Panc1 (cell line): Measurements from ENCODE around the gene DTNB. TPM values are rescaled to one million over a fixed set of nuclear protein-coding genes. Genes with fewer than 3 reads are reported as not detected.

Experiments
- ATAC-seq: fragments of 200-7000 bp; cut with Tn5 transposase; 2 replicates; pipeline ENCODE4 v1.9.1; 2020; ENCODE audit warnings: mild to moderate bottlenecking, moderate library complexity
- BruUV-seq: library from RNA; stranded (reverse); fragments of 400-500 nt; replicated peaks from 2 replicates; lab custom pipeline; 2021; lab: Mats Ljungman, UMichigan
- CTCF ChIA-PET: fragments of 300-600 bp; sonication (Branson Sonifier 250); formaldehyde crosslinking; loops from one replicate; lab custom pipeline; 2022; ENCODE audit warnings: antibody characterized with exemption; lab: Charles Lee
- POLR2A ChIA-PET: fragments of 300-600 bp; sonication (Branson Sonifier 250); formaldehyde crosslinking; loops from one replicate; lab custom pipeline; 2022; ENCODE audit warnings: antibody characterized with exemption; lab: Charles Lee
- DNase-seq: peaks from one replicate; pipeline ENCODE4 v3.0.0-alpha.2; 2010; ENCODE audit warnings: low read depth, low spot score
- H3K27ac ChIP-seq: 2 replicates; pipeline ENCODE4 v1.5.1; 2011; ENCODE audit warnings: mild to moderate bottlenecking, low read length, inconsistent platforms
- H3K27me3 ChIP-seq: fragments of 200-500 bp; sonication (Bioruptor generic); 2 replicates; pipeline ENCODE4 v1.6.0; 2014; ENCODE audit warnings: low read length, inconsistent platforms; ENCODE audit not compliant: control insufficient read depth, insufficient read depth
- H3K36me3 ChIP-seq: fragments of 200-500 bp; sonication (Bioruptor generic); 2 replicates; pipeline ENCODE4 v1.5.1; 2014; ENCODE audit warnings: inconsistent platforms, mild to moderate bottlenecking, low read length, moderate library complexity; ENCODE audit not compliant: control insufficient read depth, insufficient read depth
- H3K4me1 ChIP-seq: 2 replicates; pipeline ENCODE4 v1.5.1; 2011; ENCODE audit warnings: inconsistent platforms, mild to moderate bottlenecking, low read length, moderate library complexity; ENCODE audit not compliant: control insufficient read depth, insufficient read depth
- H3K4me3 ChIP-seq, 2 experiments: 2 replicates each; pipeline ENCODE4 v1.5.1; 2011 to 2012; ENCODE audit warnings: low read depth in 2 of 2, low read length in 2 of 2, mild to moderate bottlenecking in 2 of 2, inconsistent platforms in 1 of 2, moderate library complexity in 1 of 2
- H3K9me3 ChIP-seq: fragments of 200-500 bp; sonication (Bioruptor generic); 2 replicates; pipeline ENCODE4 v1.5.1; 2014; ENCODE audit warnings: low read depth, mild to moderate bottlenecking, inconsistent platforms, low read length, moderate library complexity; ENCODE audit not compliant: control insufficient read depth, insufficient read depth
- POLR2AphosphoS5 ChIP-seq: IDR thresholded peaks from 2 replicates; pipeline ENCODE4 v1.6.1; 2012; ENCODE audit warnings: mild to moderate bottlenecking, low read depth, low read length, moderate library complexity
- SIN3A ChIP-seq: IDR thresholded peaks from 2 replicates; pipeline ENCODE4 v1.6.1; 2012; ENCODE audit warnings: low read depth, mild to moderate bottlenecking, low read length, moderate library complexity, borderline replicate concordance; ENCODE audit not compliant: insufficient read depth
- TCF7L2 ChIP-seq: IDR thresholded peaks from 2 replicates; pipeline ENCODE4 v1.6.1; 2011; ENCODE audit warnings: mild to moderate bottlenecking, low read depth, low read length, inconsistent platforms
- in situ Hi-C: cut with HindIII; loops from 2 replicates; pipeline ENCODE4 v1.10.0; 2016; ENCODE audit warnings: low sequenced_read_pairs, low pct_unique_long_range_greater_than_20kb
- intact Hi-C: fragments of 100-400 bp; cut with micrococcal nuclease; formaldehyde crosslinking; loops from one replicate; pipeline ENCODE4 v1.10.0; 2022; ENCODE audit not compliant: unreplicated experiment
- total RNA-seq: library from RNA; stranded (reverse); gene quantifications from one replicate; pipeline ENCODE4 v1.2.1, GENCODE V29; 2021; ENCODE audit not compliant: unreplicated experiment
- TF ChIP-seq, protein P1 (sequence below): fragments of 450-650 bp; IDR thresholded peaks from 2 replicates; pipeline ENCODE4 v1.5.1; 2017; ENCODE audit warnings: mild to moderate bottlenecking
- TF ChIP-seq, protein P2 (sequence below), 2 experiments: IDR thresholded peaks; 2 replicates each; pipeline ENCODE4 v1.6.1; 2011 to 2012; ENCODE audit warnings: low read depth in 2 of 2, control low read depth in 1 of 2, low read length in 1 of 2, mild to moderate bottlenecking in 1 of 2, moderate library complexity in 1 of 2; ENCODE audit not compliant: insufficient read depth in 1 of 2

Gene DTNB
- total RNA-seq, 1 experiment from 2014 or later, result 37.8 TPM

DNA sequence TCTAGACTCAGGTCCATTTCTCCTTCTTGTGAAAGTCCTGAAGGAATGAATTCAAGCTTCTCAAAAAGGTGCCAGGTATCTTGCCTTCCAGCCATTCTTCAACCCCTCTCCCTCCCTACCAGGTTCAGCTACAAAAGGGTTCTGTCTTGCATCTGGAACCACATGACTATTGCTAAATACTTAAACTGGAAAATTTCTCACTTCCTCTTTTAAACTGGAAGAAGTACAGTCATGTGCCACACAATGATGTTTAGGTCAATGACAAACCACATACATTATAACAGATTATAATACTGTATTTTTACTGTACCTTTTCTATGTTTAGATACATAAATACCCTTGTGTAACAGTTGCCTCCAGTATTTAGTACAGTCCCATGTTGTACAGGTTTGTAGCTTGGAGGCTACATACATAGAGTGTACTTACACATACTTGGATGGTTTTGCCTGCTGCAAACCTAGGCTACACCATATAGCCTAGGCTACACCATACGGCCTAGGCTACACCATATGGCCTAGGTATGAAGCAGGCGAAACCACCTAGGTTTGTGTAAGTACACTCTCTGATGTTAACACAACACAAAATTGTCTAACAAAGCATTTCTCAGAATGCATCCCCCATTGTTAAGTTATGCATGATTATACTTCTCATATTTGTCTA, 189.6 kb downstream of the DTNB start:
- ChIA-PET POLR2A (interaction anchor here (0.6 kb wide), 1 partner anchor 913 kb away, joined by 3 read pairs; no protein-coding TSS in a partner anchor), CTCF (no interaction called here)
- Histone ChIP-seq H3K9me3 (no peaks in the 10 kb centered on the region), H3K4me3 (no peak overlapping the region), H3K4me1 (no peaks in the 10 kb centered on the region), H3K27ac (no peak overlapping the region), H3K27me3 (no peaks in the 10 kb centered on the region), H3K36me3 (no peaks in the 10 kb centered on the region)
- intact Hi-C loops (no loop called here), in situ Hi-C loops (no loop called here)
- BruUV-seq, result no TSS peak
- ATAC-seq, result no peak
- no peak for DNase-seq
- TF ChIP-seq TCF7L2 (no peak), POLR2AphosphoS5 (no peak), SIN3A (no peak)
- TF ChIP-seq, protein P1, sequence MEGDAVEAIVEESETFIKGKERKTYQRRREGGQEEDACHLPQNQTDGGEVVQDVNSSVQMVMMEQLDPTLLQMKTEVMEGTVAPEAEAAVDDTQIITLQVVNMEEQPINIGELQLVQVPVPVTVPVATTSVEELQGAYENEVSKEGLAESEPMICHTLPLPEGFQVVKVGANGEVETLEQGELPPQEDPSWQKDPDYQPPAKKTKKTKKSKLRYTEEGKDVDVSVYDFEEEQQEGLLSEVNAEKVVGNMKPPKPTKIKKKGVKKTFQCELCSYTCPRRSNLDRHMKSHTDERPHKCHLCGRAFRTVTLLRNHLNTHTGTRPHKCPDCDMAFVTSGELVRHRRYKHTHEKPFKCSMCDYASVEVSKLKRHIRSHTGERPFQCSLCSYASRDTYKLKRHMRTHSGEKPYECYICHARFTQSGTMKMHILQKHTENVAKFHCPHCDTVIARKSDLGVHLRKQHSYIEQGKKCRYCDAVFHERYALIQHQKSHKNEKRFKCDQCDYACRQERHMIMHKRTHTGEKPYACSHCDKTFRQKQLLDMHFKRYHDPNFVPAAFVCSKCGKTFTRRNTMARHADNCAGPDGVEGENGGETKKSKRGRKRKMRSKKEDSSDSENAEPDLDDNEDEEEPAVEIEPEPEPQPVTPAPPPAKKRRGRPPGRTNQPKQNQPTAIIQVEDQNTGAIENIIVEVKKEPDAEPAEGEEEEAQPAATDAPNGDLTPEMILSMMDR, result no peak
- TF ChIP-seq, protein P2, sequence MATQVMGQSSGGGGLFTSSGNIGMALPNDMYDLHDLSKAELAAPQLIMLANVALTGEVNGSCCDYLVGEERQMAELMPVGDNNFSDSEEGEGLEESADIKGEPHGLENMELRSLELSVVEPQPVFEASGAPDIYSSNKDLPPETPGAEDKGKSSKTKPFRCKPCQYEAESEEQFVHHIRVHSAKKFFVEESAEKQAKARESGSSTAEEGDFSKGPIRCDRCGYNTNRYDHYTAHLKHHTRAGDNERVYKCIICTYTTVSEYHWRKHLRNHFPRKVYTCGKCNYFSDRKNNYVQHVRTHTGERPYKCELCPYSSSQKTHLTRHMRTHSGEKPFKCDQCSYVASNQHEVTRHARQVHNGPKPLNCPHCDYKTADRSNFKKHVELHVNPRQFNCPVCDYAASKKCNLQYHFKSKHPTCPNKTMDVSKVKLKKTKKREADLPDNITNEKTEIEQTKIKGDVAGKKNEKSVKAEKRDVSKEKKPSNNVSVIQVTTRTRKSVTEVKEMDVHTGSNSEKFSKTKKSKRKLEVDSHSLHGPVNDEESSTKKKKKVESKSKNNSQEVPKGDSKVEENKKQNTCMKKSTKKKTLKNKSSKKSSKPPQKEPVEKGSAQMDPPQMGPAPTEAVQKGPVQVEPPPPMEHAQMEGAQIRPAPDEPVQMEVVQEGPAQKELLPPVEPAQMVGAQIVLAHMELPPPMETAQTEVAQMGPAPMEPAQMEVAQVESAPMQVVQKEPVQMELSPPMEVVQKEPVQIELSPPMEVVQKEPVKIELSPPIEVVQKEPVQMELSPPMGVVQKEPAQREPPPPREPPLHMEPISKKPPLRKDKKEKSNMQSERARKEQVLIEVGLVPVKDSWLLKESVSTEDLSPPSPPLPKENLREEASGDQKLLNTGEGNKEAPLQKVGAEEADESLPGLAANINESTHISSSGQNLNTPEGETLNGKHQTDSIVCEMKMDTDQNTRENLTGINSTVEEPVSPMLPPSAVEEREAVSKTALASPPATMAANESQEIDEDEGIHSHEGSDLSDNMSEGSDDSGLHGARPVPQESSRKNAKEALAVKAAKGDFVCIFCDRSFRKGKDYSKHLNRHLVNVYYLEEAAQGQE (IDR thresholded peaks at IDR 0.05; ENCODE audit: insufficient read depth in 1 of 2, low read depth in 2 of 2, low read length in 1 of 2), result no peak

DNA sequence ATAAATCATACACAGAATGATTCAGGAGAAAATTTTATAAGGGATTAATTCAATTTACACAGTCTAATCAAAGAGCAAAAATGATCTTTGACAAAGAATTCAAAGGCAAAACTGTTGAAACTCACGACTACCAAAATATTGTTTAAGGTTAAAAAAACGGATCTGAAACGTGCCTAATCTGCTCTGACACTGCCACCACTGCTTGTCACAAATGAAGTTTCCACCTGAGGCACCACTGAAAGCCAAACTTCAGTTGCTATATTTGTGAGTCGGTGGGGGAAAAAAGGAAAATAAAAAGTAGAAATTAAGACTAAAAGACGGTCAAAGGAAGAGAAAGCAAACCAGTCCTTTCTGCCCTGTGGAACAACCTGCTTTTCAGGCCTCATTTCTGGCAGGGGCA, 191.0 kb downstream of the DTNB start:
- H3K36me3 ChIP-seq, result no peaks in the 10 kb centered on the region
- ChIA-PET CTCF (no interaction called here), POLR2A (interaction anchor here (0.6 kb wide), 1 partner anchor 80 kb away, joined by 3 read pairs; no protein-coding TSS in a partner anchor)
- intact Hi-C loops, result no loop called here
- no peak overlapping the region for H3K27ac ChIP-seq
- no peak overlapping the region for H3K4me3 ChIP-seq
- DNase-seq (no peak), ATAC-seq (no peak)
- H3K27me3 ChIP-seq, result no peaks in the 10 kb centered on the region
- in situ Hi-C loops, result no loop called here
- BruUV-seq, result no TSS peak
- H3K4me1 ChIP-seq, result no peaks in the 10 kb centered on the region
- no peaks in the 10 kb centered on the region for H3K9me3 ChIP-seq
- TF ChIP-seq, protein P1, result no peak
- TF ChIP-seq TCF7L2 (no peak), SIN3A (no peak), POLR2AphosphoS5 (no peak)
- TF ChIP-seq, protein P2 (IDR thresholded peaks at IDR 0.05; ENCODE audit: insufficient read depth in 1 of 2, low read depth in 2 of 2, low read length in 1 of 2), result no peak
